HFF-Myc (cell line): Measurements from ENCODE around the gene CASKIN1.

Experiments used
- DNase-seq: peaks from one replicate; pipeline ENCODE4 v3.0.0-alpha.2; 2011; ENCODE audit warnings: low read depth; ENCODE audit errors: extremely low read depth
- H3K4me3 ChIP-seq: replicated peaks from 2 replicates; pipeline ENCODE4 v1.5.1; 2011; ENCODE audit warnings: low read depth, mild to moderate bottlenecking, control low read depth, low read length
- CTCF ChIP-seq: IDR thresholded peaks from 2 replicates; pipeline ENCODE4 v1.5.1; 2012; ENCODE audit warnings: mild to moderate bottlenecking, low read depth, low read length, control low read depth; ENCODE audit errors: missing control alignments

CASKIN1 gene

DNA sequence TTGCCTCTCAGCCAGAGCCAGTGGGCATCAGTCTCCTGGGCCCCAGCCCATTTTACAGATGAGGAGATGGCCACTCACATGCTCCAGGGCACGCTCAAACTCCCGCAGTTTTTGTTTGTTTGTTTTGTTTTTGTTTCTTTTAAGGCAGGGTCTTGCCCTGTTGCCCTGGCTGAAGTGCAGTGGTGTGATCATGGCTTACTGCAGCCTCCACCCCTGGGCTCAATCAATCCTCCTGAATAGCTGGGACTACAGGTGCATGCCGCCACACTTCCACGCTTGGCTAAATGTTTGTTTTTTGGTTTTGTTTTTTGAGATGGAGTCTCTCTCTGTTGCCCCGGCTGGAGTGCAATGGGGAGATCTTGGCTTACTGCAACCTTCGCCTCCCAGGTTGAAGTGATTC, 30.5 kb upstream of the CASKIN1 start:
- H3K4me3 ChIP-seq = no peak overlapping the region
- DNase-seq = no peak
- no peak for TF ChIP-seq CTCF

DNA sequence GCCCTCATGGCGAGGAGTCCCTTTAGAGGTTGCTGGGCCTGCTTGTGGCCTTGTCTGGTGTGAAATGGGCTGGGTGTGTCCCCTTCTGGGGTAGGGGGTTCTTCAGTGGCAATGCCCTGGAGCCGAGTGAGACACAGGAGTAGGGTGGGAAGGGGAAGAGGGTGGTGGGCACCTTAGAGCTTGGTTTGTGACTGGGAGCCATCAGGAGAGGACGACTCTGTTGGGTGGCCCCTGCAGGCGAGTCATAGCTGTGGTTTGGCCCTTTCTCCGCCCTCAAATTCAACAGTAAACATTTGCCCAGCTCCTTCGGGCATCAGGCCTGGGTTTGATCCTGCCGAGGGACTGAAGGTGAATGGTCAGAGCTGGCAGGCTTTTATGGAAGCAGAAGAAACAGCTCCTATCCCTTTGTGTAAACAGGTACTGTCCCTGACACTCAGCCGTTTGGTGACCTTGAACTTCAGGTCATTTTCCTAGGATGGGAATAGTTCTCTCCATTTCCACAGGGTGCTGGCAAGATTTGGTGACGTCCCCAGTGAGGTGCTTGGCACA, 29.9 kb upstream of the CASKIN1 start:
- no peak for TF ChIP-seq CTCF
- DNase-seq = no peak
- H3K4me3 ChIP-seq = no peak overlapping the region

DNA sequence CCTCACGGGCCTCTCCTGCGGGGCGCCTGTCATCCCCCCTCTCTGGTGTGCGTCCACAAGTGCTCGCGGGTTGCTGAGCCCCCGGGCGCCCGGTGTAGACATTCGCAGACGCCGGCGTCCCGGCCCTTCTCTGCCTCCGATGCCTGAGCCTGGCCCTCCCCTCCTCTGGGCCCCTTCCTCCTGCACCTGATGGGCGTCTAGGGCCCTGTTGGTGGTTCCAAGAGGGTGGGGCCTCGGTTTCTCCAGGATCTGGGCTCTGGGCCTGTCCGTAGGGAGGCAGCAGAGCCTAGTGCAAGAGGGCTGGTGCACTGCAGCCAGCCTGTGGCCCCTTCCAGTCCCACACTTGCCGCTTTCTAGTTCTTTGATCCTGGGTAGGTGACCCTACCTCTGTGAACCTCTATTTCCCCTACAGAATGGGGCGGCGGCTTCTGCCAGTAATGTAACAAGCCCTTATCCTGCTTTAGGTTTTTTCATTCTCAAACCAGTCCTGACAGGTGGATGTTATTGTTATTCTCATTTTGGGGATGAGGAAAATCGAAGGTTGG, 27.6 kb upstream of the CASKIN1 start:
- no peak for DNase-seq
- peak; percentile 21 for TF ChIP-seq CTCF

GRCh38 chr16:2223221-2223941, 27.0 kb upstream of the CASKIN1 start, which contains the start of gene E4F1:
E4F1 (plus strand) TSS chr16:2223591; CDS start chr16:2223614, 23 bp downstream.
- H3K4me3 ChIP-seq = peak within 1 kb of the TSS; percentile 92
- no peak for TF ChIP-seq CTCF
- DNase-seq = peak; percentile 94

More for the DNA sequence above, 27.6 kb upstream of the CASKIN1 start:
- H3K4me3 ChIP-seq = peak overlapping the region; percentile 92

GRCh38 chr16:2216330-2216729, 19.9 kb upstream of the CASKIN1 start:
- H3K4me3 ChIP-seq = no peak overlapping the region
- no peak for TF ChIP-seq CTCF
- DNase-seq = no peak

- TF ChIP-seq CTCF = no peak
- no peak for DNase-seq
- H3K4me3 ChIP-seq = peak within 1 kb of the TSS; percentile 68
Observed at GRCh38 chr16:2214719-2214968, 18.2 kb upstream of the CASKIN1 start, which contains the start of gene PGP. PGP (minus strand) TSS chr16:2214840; CDS start chr16:2214777, 63 bp downstream.
